ENCODE results near the gene AKTIP.

GRCh38 chr16:53507464-53508179, 4.6 kb upstream of the AKTIP start:
- TF ChIP-seq, protein P1, sequence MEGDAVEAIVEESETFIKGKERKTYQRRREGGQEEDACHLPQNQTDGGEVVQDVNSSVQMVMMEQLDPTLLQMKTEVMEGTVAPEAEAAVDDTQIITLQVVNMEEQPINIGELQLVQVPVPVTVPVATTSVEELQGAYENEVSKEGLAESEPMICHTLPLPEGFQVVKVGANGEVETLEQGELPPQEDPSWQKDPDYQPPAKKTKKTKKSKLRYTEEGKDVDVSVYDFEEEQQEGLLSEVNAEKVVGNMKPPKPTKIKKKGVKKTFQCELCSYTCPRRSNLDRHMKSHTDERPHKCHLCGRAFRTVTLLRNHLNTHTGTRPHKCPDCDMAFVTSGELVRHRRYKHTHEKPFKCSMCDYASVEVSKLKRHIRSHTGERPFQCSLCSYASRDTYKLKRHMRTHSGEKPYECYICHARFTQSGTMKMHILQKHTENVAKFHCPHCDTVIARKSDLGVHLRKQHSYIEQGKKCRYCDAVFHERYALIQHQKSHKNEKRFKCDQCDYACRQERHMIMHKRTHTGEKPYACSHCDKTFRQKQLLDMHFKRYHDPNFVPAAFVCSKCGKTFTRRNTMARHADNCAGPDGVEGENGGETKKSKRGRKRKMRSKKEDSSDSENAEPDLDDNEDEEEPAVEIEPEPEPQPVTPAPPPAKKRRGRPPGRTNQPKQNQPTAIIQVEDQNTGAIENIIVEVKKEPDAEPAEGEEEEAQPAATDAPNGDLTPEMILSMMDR (IDR thresholded peaks at IDR 0.05 in 2 of 3, conservative IDR thresholded peaks at IDR 0.05 in 1 of 3; ENCODE audit: borderline replicate concordance in 1 of 3, insufficient read depth in 1 of 3, low read depth in 2 of 3, low read length in 2 of 3): no peak
- TF ChIP-seq POLR2AphosphoS5 (IDR thresholded peaks at IDR 0.05; ENCODE audit: low read depth, low read length): no peak
- TF ChIP-seq EZH2 (IDR thresholded peaks at IDR 0.05): no peak
- no peak for TF ChIP-seq REST (IDR thresholded peaks at IDR 0.05; ENCODE audit: low read depth)
- TF ChIP-seq YY1 (IDR thresholded peaks at IDR 0.05; ENCODE audit: extremely low read depth, insufficient replicate concordance, low read depth, low read length): no peak
- TF ChIP-seq ZNF274 (IDR thresholded peaks at IDR 0.05; ENCODE audit: low read depth, low read length): no peak
